Neuronal stem cell (in vitro differentiated cells): Measurements from ENCODE around the gene ZBED2.

Source experiments
- DNase-seq: peaks from one replicate; pipeline ENCODE4 v3.0.0-alpha.2; 2013; ENCODE audit warnings: low spot score
- H2AFZ ChIP-seq: one replicate; pipeline ENCODE4 v1.6.1; 2013; ENCODE audit warnings: mild to moderate bottlenecking, low read length, inconsistent platforms
- H2AK5ac ChIP-seq: 2 replicates; pipeline ENCODE4 v1.6.1; 2013; ENCODE audit warnings: low read depth, mild to moderate bottlenecking, inconsistent platforms, low read length, moderate library complexity, mixed read lengths
- H2BK120ac ChIP-seq: 2 replicates; pipeline ENCODE4 v1.6.1; 2013; ENCODE audit warnings: low read depth, mild to moderate bottlenecking, inconsistent platforms, low read length, moderate library complexity, mixed read lengths
- H2BK12ac ChIP-seq: one replicate; pipeline ENCODE4 v1.6.1; 2013; ENCODE audit warnings: low read length, inconsistent platforms
- H2BK15ac ChIP-seq: 2 replicates; pipeline ENCODE4 v1.6.1; 2013; ENCODE audit warnings: mild to moderate bottlenecking, low read length, inconsistent platforms, mixed read lengths
- H2BK5ac ChIP-seq: one replicate; pipeline ENCODE4 v1.6.1; 2013; ENCODE audit warnings: inconsistent platforms, mild to moderate bottlenecking, low read length, moderate library complexity
- H3K14ac ChIP-seq: one replicate; pipeline ENCODE4 v1.6.1; 2013; ENCODE audit warnings: low read length, inconsistent platforms
- H3K18ac ChIP-seq: 2 replicates; pipeline ENCODE4 v1.6.1; 2013; ENCODE audit warnings: low read length, inconsistent platforms
- H3K23ac ChIP-seq: 2 replicates; pipeline ENCODE4 v1.6.1; 2013; ENCODE audit warnings: low read depth, mild to moderate bottlenecking, mixed read lengths, low read length, inconsistent platforms; ENCODE audit not compliant: poor library complexity
- H3K27ac ChIP-seq: replicated peaks from 3 replicates; pipeline ENCODE4 v1.5.1; 2013; ENCODE audit warnings: low read length, inconsistent platforms
- H3K27me3 ChIP-seq, 3 experiments: 2 replicates each; pipeline ENCODE4 v1.6.1; 2013; ENCODE audit warnings: low read length in 3 of 3, mild to moderate bottlenecking in 2 of 3, inconsistent platforms in 1 of 3, low read depth in 1 of 3, mixed read lengths in 1 of 3, moderate library complexity in 1 of 3; ENCODE audit not compliant: control insufficient read depth in 3 of 3, insufficient read depth in 3 of 3
- H3K36me3 ChIP-seq, 2 donors: replicated peaks in 1 of 2; 2 replicates each; pipeline ENCODE4 v1.6.1; 2013; ENCODE audit warnings: low read length in 2 of 2; ENCODE audit not compliant: control insufficient read depth in 2 of 2, insufficient read depth in 2 of 2
- H3K4ac ChIP-seq: 2 replicates; pipeline ENCODE4 v1.6.1; 2013; ENCODE audit warnings: inconsistent platforms, mild to moderate bottlenecking, low read length, moderate library complexity
- H3K4me1 ChIP-seq, 2 donors: 1 replicate in 1 of 2; 2 replicates in 1 of 2; pipeline ENCODE4 v1.6.1; 2013; ENCODE audit warnings: low read length in 2 of 2, low read depth in 1 of 2; ENCODE audit not compliant: control insufficient read depth in 2 of 2, insufficient read depth in 1 of 2
- H3K4me2 ChIP-seq: one replicate; pipeline ENCODE4 v1.6.1; 2013; ENCODE audit warnings: mild to moderate bottlenecking, low read length, inconsistent platforms; ENCODE audit not compliant: insufficient read depth, poor library complexity, severe bottlenecking
- H3K4me3 ChIP-seq, 2 donors: 2 replicates each; pipeline ENCODE4 v1.5.1; 2013; ENCODE audit warnings: low read length in 2 of 2, mild to moderate bottlenecking in 2 of 2, inconsistent platforms in 1 of 2, moderate library complexity in 1 of 2
- H3K79me1 ChIP-seq: one replicate; pipeline ENCODE4 v1.6.1; 2013; ENCODE audit warnings: low read depth, mild to moderate bottlenecking, inconsistent platforms, low read length, moderate library complexity
- H3K9ac ChIP-seq: one replicate; pipeline ENCODE4 v1.6.1; 2013; ENCODE audit warnings: mild to moderate bottlenecking, low read depth, low read length, inconsistent platforms; ENCODE audit not compliant: poor library complexity
- H3K9me3 ChIP-seq, 2 donors: replicated peaks in 1 of 2; 2 replicates each; pipeline versions ENCODE3 to v1.6.1; 2013; ENCODE audit warnings: low read length in 2 of 2, mild to moderate bottlenecking in 2 of 2, inconsistent platforms in 1 of 2, low read depth in 1 of 2, mixed read lengths in 1 of 2, moderate library complexity in 1 of 2; ENCODE audit not compliant: control insufficient read depth in 2 of 2, insufficient read depth in 1 of 2
- H4K8ac ChIP-seq: one replicate; pipeline ENCODE4 v1.6.1; 2013; ENCODE audit warnings: low read depth, mild to moderate bottlenecking, inconsistent platforms, low read length, moderate library complexity
- H4K91ac ChIP-seq: one replicate; pipeline ENCODE4 v1.6.1; 2013; ENCODE audit warnings: low read length, low read depth, mild to moderate bottlenecking, inconsistent platforms; ENCODE audit not compliant: poor library complexity
- WGBS, 2 donors: extraction: QIAGEN DNeasy Blood & Tissue Kit; methylation state at CpG; one replicate each; pipeline ENCODE4 v1.1.7; 2013; ENCODE audit warnings: missing lambda C conversion rate in 2 of 2, mixed read lengths in 1 of 2; ENCODE audit not compliant: insufficient read length in 2 of 2, insufficient replicate concordance in 1 of 2; ENCODE audit errors: extremely low coverage in 2 of 2; 5-methylcytosine and 5-hydroxymethylcytosine counted together

ZBED2 gene

GRCh38 chr3:111594781-111595180 is 365 bp downstream of the ZBED2 start:
- H2BK120ac ChIP-seq: no peak overlapping the region
- DNase-seq: no peak
- H2BK12ac ChIP-seq: no peak overlapping the region
- no peak overlapping the region for H2BK5ac ChIP-seq
- H2BK15ac ChIP-seq: no peak overlapping the region
- H3K9me3 ChIP-seq: no peaks in the 10 kb centered on the region
- H3K27me3 ChIP-seq: peaks cover 0 to 5% (median 0%) of the 10 kb centered on the region in 3 experiments
- no peak overlapping the region for H3K27ac ChIP-seq
- H3K79me1 ChIP-seq: no peaks in the 10 kb centered on the region
- no peaks in the 10 kb centered on the region for H3K36me3 ChIP-seq
- no peak overlapping the region for H2AFZ ChIP-seq
- H2AK5ac ChIP-seq: no peak overlapping the region
- H4K91ac ChIP-seq: no peak overlapping the region
- peak overlapping the region; percentile 26 for H3K14ac ChIP-seq
- H3K4me3 ChIP-seq: no peak overlapping the region
- H4K8ac ChIP-seq: no peak overlapping the region
- no CpG with 5 or more reads among the region's 1 CpG for WGBS, 2 donors
- no peak overlapping the region for H3K4ac ChIP-seq
- peaks cover 0 to 2% of the 10 kb centered on the region in 2 donors for H3K4me1 ChIP-seq
- no peak overlapping the region for H3K18ac ChIP-seq
- no peak overlapping the region for H3K23ac ChIP-seq
- no peak overlapping the region for H3K9ac ChIP-seq
- no peak overlapping the region for H3K4me2 ChIP-seq

- no peaks in the 10 kb centered on the region for H3K36me3 ChIP-seq
- no peak overlapping the region for H4K91ac ChIP-seq
- H3K18ac ChIP-seq: no peak overlapping the region
- H3K14ac ChIP-seq: no peak overlapping the region
- no peak overlapping the region for H3K4me3 ChIP-seq
- no CpG with 5 or more reads among the region's 2 CpGs for WGBS, 2 donors
- H3K9ac ChIP-seq: no peak overlapping the region
- H2BK5ac ChIP-seq: no peak overlapping the region
- no peaks in the 10 kb centered on the region for H3K79me1 ChIP-seq
- no peak overlapping the region for H2BK12ac ChIP-seq
- no peak overlapping the region for H2AK5ac ChIP-seq
- DNase-seq: no peak
- H2BK120ac ChIP-seq: no peak overlapping the region
- H3K23ac ChIP-seq: no peak overlapping the region
- H2BK15ac ChIP-seq: no peak overlapping the region
- no peak overlapping the region for H4K8ac ChIP-seq
- H2AFZ ChIP-seq: no peak overlapping the region
- no peaks in the 10 kb centered on the region for H3K9me3 ChIP-seq
- H3K27ac ChIP-seq: no peak overlapping the region
- H3K4me1 ChIP-seq: peaks cover 0 to 2% of the 10 kb centered on the region in 2 donors
- no peak overlapping the region for H3K4ac ChIP-seq
- peaks cover 0 to 5% (median 0%) of the 10 kb centered on the region in 3 experiments for H3K27me3 ChIP-seq
- no peak overlapping the region for H3K4me2 ChIP-seq
Observed at GRCh38 chr3:111594205-111594604, 941 bp downstream of the ZBED2 start.

GRCh38 chr3:111593666-111594065 is 1.5 kb downstream of the ZBED2 start:
- Histone ChIP-seq H3K79me1 (no peaks in the 10 kb centered on the region), H3K9ac (peak overlapping the region; percentile 22), H3K27ac (no peak overlapping the region), H4K8ac (no peak overlapping the region), H3K4me1 (peaks cover 0 to 2% of the 10 kb centered on the region in 2 donors), H3K27me3 (peaks cover 0 to 5% (median 0%) of the 10 kb centered on the region in 3 experiments), H2BK12ac (no peak overlapping the region), H3K18ac (peak overlapping the region; percentile 88), H3K9me3 (no peaks in the 10 kb centered on the region), H2BK5ac (no peak overlapping the region), H3K23ac (peak overlapping the region; percentile 51), H3K36me3 (no peaks in the 10 kb centered on the region), H2BK120ac (no peak overlapping the region), H4K91ac (peak overlapping the region; percentile 5), H2AK5ac (no peak overlapping the region), H3K4ac (no peak overlapping the region), H3K4me2 (no peak overlapping the region), H3K4me3 (no peak overlapping the region), H2AFZ (no peak overlapping the region), H2BK15ac (no peak overlapping the region), H3K14ac (no peak overlapping the region)
- WGBS, 2 donors: no CpG with 5 or more reads among the region's 9 CpGs
- no peak for DNase-seq

- Histone ChIP-seq H2AFZ (no peak overlapping the region), H2BK120ac (no peak overlapping the region), H3K27ac (no peak overlapping the region), H3K36me3 (no peaks in the 10 kb centered on the region), H3K4me2 (no peak overlapping the region), H3K79me1 (no peaks in the 10 kb centered on the region), H2BK5ac (no peak overlapping the region), H2BK12ac (no peak overlapping the region), H3K4me3 (no peak overlapping the region), H3K4ac (no peak overlapping the region), H3K23ac (no peak overlapping the region), H4K91ac (no peak overlapping the region), H3K9me3 (no peaks in the 10 kb centered on the region), H3K27me3 (peaks cover 0 to 5% (median 0%) of the 10 kb centered on the region in 3 experiments), H3K4me1 (peaks cover 0 to 2% of the 10 kb centered on the region in 2 donors), H2BK15ac (no peak overlapping the region), H3K18ac (no peak overlapping the region), H3K14ac (no peak overlapping the region), H2AK5ac (no peak overlapping the region), H3K9ac (no peak overlapping the region), H4K8ac (no peak overlapping the region)
- no CpG with 5 or more reads among the region's 5 CpGs for WGBS, 2 donors
- DNase-seq: no peak
Observed at GRCh38 chr3:111592936-111593335, 2.2 kb downstream of the ZBED2 start.
